Suprapubic skin (tissue), 4 donors: ENCODE data around the gene PPIL4. TPM values are rescaled to one million over a fixed set of nuclear protein-coding genes. Genes with fewer than 3 reads are reported as not detected.

Source experiments
- DNase-seq, 2 donors: peaks; one replicate each; pipeline ENCODE4 v3.0.0-alpha.2; 2019; ENCODE audit warnings: low spot score in 2 of 2
- H3K27ac ChIP-seq: fragments of 200-600 bp; sonication (generic); one replicate; pipeline ENCODE4 v1.5.1; 2019
- H3K27me3 ChIP-seq: fragments of 200-600 bp; sonication (generic); one replicate; pipeline ENCODE4 v1.5.1; 2019
- H3K36me3 ChIP-seq: fragments of 200-600 bp; sonication (generic); one replicate; pipeline ENCODE4 v1.5.1; 2019
- H3K4me1 ChIP-seq: fragments of 200-600 bp; sonication (generic); one replicate; pipeline ENCODE4 v1.5.1; 2019
- H3K4me3 ChIP-seq: fragments of 200-600 bp; sonication (generic); one replicate; pipeline ENCODE4 v1.5.1; 2019; ENCODE audit warnings: mild to moderate bottlenecking
- H3K9me3 ChIP-seq: fragments of 200-600 bp; sonication (generic); one replicate; pipeline ENCODE4 v1.5.1; 2019
- CTCF ChIP-seq, 2 donors: fragments of 200-600 bp in 1 of 2; fragments of 450-650 bp in 1 of 2; sonication (generic) in 1 of 2; IDR thresholded peaks; one replicate each; pipeline ENCODE4 v1.5.1; 2016 to 2019; ENCODE audit warnings: antibody characterized with exemption in 2 of 2, mild to moderate bottlenecking in 1 of 2, moderate library complexity in 1 of 2
- EP300 ChIP-seq: sonication (generic); formaldehyde crosslinking; IDR thresholded peaks from one replicate; pipeline ENCODE4 v1.6.1; 2017; ENCODE audit warnings: antibody characterized with exemption
- POLR2A ChIP-seq, 2 donors: fragments of 450-650 bp; IDR thresholded peaks; one replicate each; pipeline ENCODE4 v1.6.1; 2017; ENCODE audit warnings: antibody characterized with exemption in 2 of 2, mild to moderate bottlenecking in 2 of 2, moderate library complexity in 2 of 2
- POLR2AphosphoS5 ChIP-seq, 3 donors: sonication (generic); formaldehyde crosslinking; IDR thresholded peaks; one replicate each; pipeline ENCODE4 v1.6.1; 2017; ENCODE audit warnings: antibody characterized with exemption in 3 of 3
- WGBS: methylation state at CpG from one replicate; pipeline ENCODE4 v1.1.5; 2018; 5-methylcytosine and 5-hydroxymethylcytosine counted together
- total RNA-seq, 4 donors: library from RNA; depleted of rRNA; stranded (reverse); fragments of >200 nt; gene quantifications; one replicate each; pipeline ENCODE4 v1.1.0, GENCODE V29; 2016

The PPIL4 gene
- total RNA-seq, 4 donors from 2014 or later = 15.6 to 39.9 (median 19.0) TPM

GRCh38 chr6:149508485-149508884 is 37.4 kb downstream of the PPIL4 start:
- TF ChIP-seq POLR2AphosphoS5 (IDR thresholded peaks at IDR 0.05) = no peak
- no peak for TF ChIP-seq CTCF (IDR thresholded peaks at IDR 0.05)
- TF ChIP-seq POLR2A (IDR thresholded peaks at IDR 0.05) = no peak
- TF ChIP-seq EP300 = no peak

GRCh38 chr6:149503872-149504271 is 42.0 kb downstream of the PPIL4 start:
- TF ChIP-seq EP300 (no peak), CTCF (IDR thresholded peaks at IDR 0.05) (no peak), POLR2AphosphoS5 (IDR thresholded peaks at IDR 0.05) (no peak)
- no peaks in the 10 kb centered on the region for H3K9me3 ChIP-seq
- peaks cover 5% of the 10 kb centered on the region for H3K36me3 ChIP-seq
- H3K4me3 ChIP-seq = no peak overlapping the region
- H3K4me1 ChIP-seq = no peaks in the 10 kb centered on the region
- H3K27me3 ChIP-seq = no peaks in the 10 kb centered on the region
- no peak overlapping the region for H3K27ac ChIP-seq
- 91% methylated on average over 2 of the region's 2 CpGs for WGBS
- DNase-seq = no peak

More at GRCh38 chr6:149508485-149508884, 37.4 kb downstream of the PPIL4 start:
- no peak for DNase-seq
- Histone ChIP-seq H3K36me3 (peaks cover 32% of the 10 kb centered on the region), H3K4me1 (no peaks in the 10 kb centered on the region), H3K27ac (no peak overlapping the region), H3K9me3 (no peaks in the 10 kb centered on the region), H3K4me3 (no peak overlapping the region), H3K27me3 (no peaks in the 10 kb centered on the region)
- 77% methylated on average over 3 of the region's 3 CpGs for WGBS

GRCh38 chr6:149503276-149503675 is 42.6 kb downstream of the PPIL4 start:
- Histone ChIP-seq H3K27ac (no peak overlapping the region), H3K27me3 (no peaks in the 10 kb centered on the region), H3K36me3 (peaks cover 5% of the 10 kb centered on the region), H3K9me3 (no peaks in the 10 kb centered on the region), H3K4me1 (no peaks in the 10 kb centered on the region), H3K4me3 (no peak overlapping the region)
- no peak for TF ChIP-seq POLR2A (IDR thresholded peaks at IDR 0.05)
- TF ChIP-seq POLR2AphosphoS5 (IDR thresholded peaks at IDR 0.05) = no peak
- no peak for TF ChIP-seq CTCF (IDR thresholded peaks at IDR 0.05)
- TF ChIP-seq EP300 = no peak
- no peak for DNase-seq
- 87% methylated on average over 2 of the region's 2 CpGs for WGBS

GRCh38 chr6:149501768-149502167 is 44.1 kb downstream of the PPIL4 start:
- H3K4me1 ChIP-seq = no peaks in the 10 kb centered on the region
- TF ChIP-seq POLR2A (IDR thresholded peaks at IDR 0.05) = no peak
- no peak for TF ChIP-seq POLR2AphosphoS5 (IDR thresholded peaks at IDR 0.05)
- TF ChIP-seq CTCF (IDR thresholded peaks at IDR 0.05) = no peak
- TF ChIP-seq EP300 = no peak
- H3K36me3 ChIP-seq = peaks cover 5% of the 10 kb centered on the region
- H3K9me3 ChIP-seq = no peaks in the 10 kb centered on the region
- no peak overlapping the region for H3K27ac ChIP-seq
- DNase-seq = no peak
- no peak overlapping the region for H3K4me3 ChIP-seq
- H3K27me3 ChIP-seq = no peaks in the 10 kb centered on the region
- WGBS = 96% methylated on average over 3 of the region's 3 CpGs

GRCh38 chr6:149501201-149501600 is 44.6 kb downstream of the PPIL4 start:
- TF ChIP-seq POLR2AphosphoS5 (IDR thresholded peaks at IDR 0.05) = no peak
- TF ChIP-seq POLR2A (IDR thresholded peaks at IDR 0.05) = no peak
- no peak for TF ChIP-seq EP300
- no peak for TF ChIP-seq CTCF (IDR thresholded peaks at IDR 0.05)

More at GRCh38 chr6:149501201-149501600, 44.6 kb downstream of the PPIL4 start:
- Histone ChIP-seq H3K27ac (no peak overlapping the region), H3K4me1 (no peaks in the 10 kb centered on the region), H3K4me3 (no peak overlapping the region), H3K9me3 (no peaks in the 10 kb centered on the region), H3K36me3 (peaks cover 5% of the 10 kb centered on the region), H3K27me3 (no peaks in the 10 kb centered on the region)
- DNase-seq = no peak
- 93% methylated on average over 1 of the region's 1 CpG for WGBS
